Spleen (tissue), 7 donors: ENCODE data around the gene MORN3.

ENCODE experiments used
- CTCF ChIP-seq, 11 experiments: fragments of 200-600 bp in 7 of 11; fragments of 450-650 bp in 4 of 11; sonication (generic) in 4 of 11; IDR thresholded peaks in 8 of 11; conservative IDR thresholded peaks in 3 of 11; 1 replicate in 7 of 11; 2 replicates in 4 of 11; pipeline versions ENCODE4 v1.4.0 to v1.8.0; 2016 to 2021; ENCODE audit warnings: antibody characterized with exemption in 11 of 11, inconsistent platforms in 4 of 11, mild to moderate bottlenecking in 1 of 11
- POLR2A ChIP-seq, 3 donors: fragments of 450-650 bp; IDR thresholded peaks; one replicate each; pipeline ENCODE4 v1.5.1; 2017; ENCODE audit warnings: antibody characterized with exemption in 3 of 3, mild to moderate bottlenecking in 1 of 3
- donor health status: DM: no; HTN: no; CAD: no; lungs with moderate emphysema.
- donor health status: DM: no; HTN: no; CAD: no.
- donor health status: DM: no; HTN: no; CAD: no.

DNA sequence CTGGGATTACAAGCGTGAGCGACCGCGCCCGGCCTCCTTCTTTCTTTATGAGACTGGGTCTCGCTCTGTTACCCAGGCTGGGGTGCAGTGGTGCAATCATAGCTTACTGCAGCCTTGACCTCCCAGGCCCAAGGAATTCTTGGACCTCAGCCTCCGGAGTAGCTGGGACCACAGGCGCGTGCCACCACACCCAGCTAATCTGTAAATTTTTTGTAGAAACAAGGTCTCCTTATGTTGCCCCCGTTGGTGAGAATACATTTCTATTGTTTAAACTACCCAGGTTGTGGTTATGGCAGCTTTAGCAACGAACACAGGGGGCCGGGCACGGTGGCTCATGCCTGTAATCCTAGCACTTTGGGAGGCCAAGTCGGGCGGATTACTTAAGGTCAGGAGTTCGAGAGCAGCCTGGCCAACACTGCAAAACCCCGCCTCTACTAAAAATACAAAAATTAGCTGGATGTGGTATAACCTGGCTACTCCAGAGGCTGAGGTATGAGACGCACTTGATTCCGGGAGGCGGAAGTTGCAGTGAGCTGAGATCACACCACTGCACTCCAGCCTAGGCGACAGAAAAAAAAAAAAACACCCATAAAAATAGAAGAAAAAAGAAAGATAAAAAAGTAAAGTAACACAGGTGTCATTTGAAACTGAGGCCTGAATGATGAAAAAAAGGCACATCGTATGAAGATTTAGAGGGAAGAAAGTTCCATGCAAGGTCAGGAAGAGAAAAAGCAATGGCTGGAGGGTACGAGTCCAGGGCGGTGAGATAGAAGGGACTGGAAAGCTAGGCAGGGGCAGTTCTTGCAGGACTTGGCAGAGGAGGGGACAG lies 42.1 kb upstream of the MORN3 start:
- TF ChIP-seq POLR2A (IDR thresholded peaks at IDR 0.05) (no peak), CTCF (IDR thresholded peaks at IDR 0.05 in 8 of 11, conservative IDR thresholded peaks at IDR 0.05 in 3 of 11) (no peak)
